ENCODE results near the gene ZGLP1. TPM values are rescaled to one million over a fixed set of nuclear protein-coding genes. Genes with fewer than 3 reads are reported as not detected.

Gene ZGLP1
- total RNA-seq, 1 donor from 2014 or later, result 3.4 TPM

DNA sequence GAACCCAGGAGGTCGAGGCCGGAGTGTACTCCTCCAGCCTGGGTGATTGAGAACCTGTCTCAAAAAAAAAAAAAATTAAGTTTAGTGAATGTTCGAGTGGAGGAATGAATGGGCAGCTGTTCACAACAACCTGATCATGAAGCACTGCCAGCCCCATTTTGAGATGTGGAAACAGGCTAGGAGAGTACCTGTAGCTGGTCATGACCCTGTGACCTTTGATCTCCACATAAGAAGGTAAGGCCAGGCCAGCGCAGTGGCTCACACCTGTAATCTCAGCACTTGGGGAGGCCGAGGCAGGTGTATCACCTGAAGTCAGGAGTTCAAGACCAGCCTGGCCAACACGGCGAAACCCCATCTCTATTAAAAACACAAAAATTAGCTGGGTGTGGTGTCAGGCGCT, 16.1 kb upstream of the ZGLP1 start:
- peaks cover 15% of the 10 kb centered on the region for H3K36me3 Mint-ChIP-seq (ENCODE audit: low read depth, unreplicated experiment)

DNA sequence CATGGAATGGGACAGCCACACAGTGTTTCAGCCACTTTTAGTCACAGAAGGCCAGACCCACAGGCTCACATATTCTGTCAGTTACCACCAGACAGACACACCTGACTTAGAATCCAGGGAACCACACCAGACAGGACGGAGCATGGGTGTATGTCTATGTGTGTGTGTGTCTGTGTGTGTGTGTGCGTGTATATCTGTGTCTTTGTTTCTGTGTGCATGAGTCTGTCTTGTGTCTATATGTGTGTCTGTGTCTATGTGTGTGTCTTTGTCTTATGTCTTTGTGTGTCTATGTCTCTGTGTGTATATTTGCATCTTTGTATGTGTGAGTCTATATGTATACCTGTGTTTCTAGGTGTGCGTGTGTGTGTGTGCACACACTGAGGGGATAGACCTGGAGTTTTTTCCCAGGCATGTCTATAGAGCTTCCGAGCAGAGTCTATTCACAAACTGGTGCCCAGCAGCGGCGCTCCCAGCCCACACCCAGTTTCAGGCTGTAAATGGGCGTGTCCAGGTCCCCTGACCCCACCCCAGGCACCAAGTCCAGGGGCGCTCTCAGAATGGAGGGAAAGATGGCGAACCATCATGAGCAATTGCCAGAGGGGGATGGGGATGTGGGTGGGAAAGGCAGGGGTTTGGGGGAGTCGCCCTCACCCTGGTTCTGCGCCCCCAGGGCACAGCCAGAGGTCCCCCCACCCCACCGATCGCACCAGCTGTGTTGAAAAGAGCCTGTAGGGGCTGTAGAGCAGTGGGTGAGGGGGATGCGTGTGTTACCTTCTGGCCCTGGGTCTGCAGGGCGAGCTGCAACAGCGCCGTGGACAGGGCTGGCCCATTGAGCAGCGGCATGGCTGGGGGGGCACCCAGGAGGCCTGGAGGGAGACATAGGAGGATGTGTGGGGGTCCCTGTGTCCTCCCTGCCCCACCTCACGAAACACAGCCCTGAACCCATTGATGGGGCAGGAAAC, 12.5 kb upstream of the ZGLP1 start:
- no peak overlapping the region for H3K27ac Mint-ChIP-seq (ENCODE audit: unreplicated experiment)
- no peak for FAIRE-seq

More for the DNA sequence above, 16.1 kb upstream of the ZGLP1 start:
- Histone ChIP-seq H3K27ac (ENCODE audit: low read depth, low read length) (no peak overlapping the region), H3K79me2 (ENCODE audit: insufficient read depth, low read length) (peaks cover 31% of the 10 kb centered on the region), H4K20me1 (ENCODE audit: insufficient read depth, low read length) (peaks cover 53% of the 10 kb centered on the region), H2AFZ (ENCODE audit: low read depth, low read length) (no peak overlapping the region), H3K4me3 (ENCODE audit: insufficient read depth, low read depth, low read length) (no peak overlapping the region), H3K27me3 (ENCODE audit: insufficient read depth, low read length) (no peaks in the 10 kb centered on the region), H3K36me3 (ENCODE audit: insufficient read depth, low read length) (peaks cover 31% of the 10 kb centered on the region), H3K4me1 (ENCODE audit: insufficient read depth, low read length) (no peaks in the 10 kb centered on the region), H3K4me2 (ENCODE audit: low read length) (no peak overlapping the region), H3K9ac (ENCODE audit: low read length) (no peak overlapping the region), H3K9me3 (ENCODE audit: insufficient read depth, low read depth, low read length) (no peaks in the 10 kb centered on the region)
- Mint-ChIP-seq H3K27ac (ENCODE audit: unreplicated experiment) (no peak overlapping the region), H3K4me1 (ENCODE audit: low read depth, unreplicated experiment) (no peaks in the 10 kb centered on the region), H3K9me3 (ENCODE audit: unreplicated experiment) (no peaks in the 10 kb centered on the region), H3K27me3 (ENCODE audit: low read depth, unreplicated experiment) (no peaks in the 10 kb centered on the region), H3K4me3 (ENCODE audit: unreplicated experiment) (no peak overlapping the region)
- TF ChIP-seq, protein P1, sequence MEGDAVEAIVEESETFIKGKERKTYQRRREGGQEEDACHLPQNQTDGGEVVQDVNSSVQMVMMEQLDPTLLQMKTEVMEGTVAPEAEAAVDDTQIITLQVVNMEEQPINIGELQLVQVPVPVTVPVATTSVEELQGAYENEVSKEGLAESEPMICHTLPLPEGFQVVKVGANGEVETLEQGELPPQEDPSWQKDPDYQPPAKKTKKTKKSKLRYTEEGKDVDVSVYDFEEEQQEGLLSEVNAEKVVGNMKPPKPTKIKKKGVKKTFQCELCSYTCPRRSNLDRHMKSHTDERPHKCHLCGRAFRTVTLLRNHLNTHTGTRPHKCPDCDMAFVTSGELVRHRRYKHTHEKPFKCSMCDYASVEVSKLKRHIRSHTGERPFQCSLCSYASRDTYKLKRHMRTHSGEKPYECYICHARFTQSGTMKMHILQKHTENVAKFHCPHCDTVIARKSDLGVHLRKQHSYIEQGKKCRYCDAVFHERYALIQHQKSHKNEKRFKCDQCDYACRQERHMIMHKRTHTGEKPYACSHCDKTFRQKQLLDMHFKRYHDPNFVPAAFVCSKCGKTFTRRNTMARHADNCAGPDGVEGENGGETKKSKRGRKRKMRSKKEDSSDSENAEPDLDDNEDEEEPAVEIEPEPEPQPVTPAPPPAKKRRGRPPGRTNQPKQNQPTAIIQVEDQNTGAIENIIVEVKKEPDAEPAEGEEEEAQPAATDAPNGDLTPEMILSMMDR (IDR thresholded peaks at IDR 0.05; ENCODE audit: insufficient read depth, low read depth, low read length), result no peak
- no peak for TF ChIP-seq EZH2 (IDR thresholded peaks at IDR 0.05; ENCODE audit: insufficient read depth, low read length)
- DNase-seq (ENCODE audit: low read depth) (no peak), FAIRE-seq (no peak)

More for the DNA sequence above, 12.5 kb upstream of the ZGLP1 start:
- Histone ChIP-seq H4K20me1 (ENCODE audit: insufficient read depth, low read length) (peaks cover 22% of the 10 kb centered on the region), H3K27me3 (ENCODE audit: insufficient read depth, low read length) (no peaks in the 10 kb centered on the region), H3K79me2 (ENCODE audit: insufficient read depth, low read length) (peaks cover 3% of the 10 kb centered on the region), H3K36me3 (ENCODE audit: insufficient read depth, low read length) (peaks cover 23% of the 10 kb centered on the region), H3K4me1 (ENCODE audit: insufficient read depth, low read length) (no peaks in the 10 kb centered on the region), H2AFZ (ENCODE audit: low read depth, low read length) (no peak overlapping the region), H3K4me2 (ENCODE audit: low read length) (no peak overlapping the region), H3K9ac (ENCODE audit: low read length) (no peak overlapping the region), H3K4me3 (ENCODE audit: insufficient read depth, low read depth, low read length) (no peak overlapping the region), H3K9me3 (ENCODE audit: insufficient read depth, low read depth, low read length) (no peaks in the 10 kb centered on the region), H3K27ac (ENCODE audit: low read depth, low read length) (no peak overlapping the region)
- Mint-ChIP-seq H3K4me1 (ENCODE audit: low read depth, unreplicated experiment) (no peaks in the 10 kb centered on the region), H3K27me3 (ENCODE audit: low read depth, unreplicated experiment) (no peaks in the 10 kb centered on the region), H3K4me3 (ENCODE audit: unreplicated experiment) (no peak overlapping the region), H3K36me3 (ENCODE audit: low read depth, unreplicated experiment) (peaks cover 14% of the 10 kb centered on the region), H3K9me3 (ENCODE audit: unreplicated experiment) (no peaks in the 10 kb centered on the region)
- TF ChIP-seq, protein P1 (IDR thresholded peaks at IDR 0.05; ENCODE audit: insufficient read depth, low read depth, low read length), result no peak
- TF ChIP-seq EZH2 (IDR thresholded peaks at IDR 0.05; ENCODE audit: insufficient read depth, low read length), result no peak
- DNase-seq (ENCODE audit: low read depth), result no peak

All from astrocyte (in vitro differentiated cells and primary cell).